Panc1 (cell line): ENCODE results near the gene GRHL3. TPM values are rescaled to one million over a fixed set of nuclear protein-coding genes. Genes with fewer than 3 reads are reported as not detected.

Source experiments
- ATAC-seq: fragments of 200-7000 bp; cut with Tn5 transposase; 2 replicates; pipeline ENCODE4 v1.9.1; 2020; ENCODE audit warnings: mild to moderate bottlenecking, moderate library complexity
- BruUV-seq: library from RNA; stranded (reverse); fragments of 400-500 nt; replicated peaks from 2 replicates; lab custom pipeline; 2021; lab: Mats Ljungman, UMichigan
- CTCF ChIA-PET: fragments of 300-600 bp; sonication (Branson Sonifier 250); formaldehyde crosslinking; loops from one replicate; lab custom pipeline; 2022; ENCODE audit warnings: antibody characterized with exemption; lab: Charles Lee
- POLR2A ChIA-PET: fragments of 300-600 bp; sonication (Branson Sonifier 250); formaldehyde crosslinking; loops from one replicate; lab custom pipeline; 2022; ENCODE audit warnings: antibody characterized with exemption; lab: Charles Lee
- DNase-seq: peaks from one replicate; pipeline ENCODE4 v3.0.0-alpha.2; 2010; ENCODE audit warnings: low read depth, low spot score
- H3K27ac ChIP-seq: 2 replicates; pipeline ENCODE4 v1.5.1; 2011; ENCODE audit warnings: mild to moderate bottlenecking, low read length, inconsistent platforms
- H3K27me3 ChIP-seq: fragments of 200-500 bp; sonication (Bioruptor generic); 2 replicates; pipeline ENCODE4 v1.6.0; 2014; ENCODE audit warnings: low read length, inconsistent platforms; ENCODE audit not compliant: control insufficient read depth, insufficient read depth
- H3K36me3 ChIP-seq: fragments of 200-500 bp; sonication (Bioruptor generic); 2 replicates; pipeline ENCODE4 v1.5.1; 2014; ENCODE audit warnings: inconsistent platforms, mild to moderate bottlenecking, low read length, moderate library complexity; ENCODE audit not compliant: control insufficient read depth, insufficient read depth
- H3K4me1 ChIP-seq: 2 replicates; pipeline ENCODE4 v1.5.1; 2011; ENCODE audit warnings: inconsistent platforms, mild to moderate bottlenecking, low read length, moderate library complexity; ENCODE audit not compliant: control insufficient read depth, insufficient read depth
- H3K4me3 ChIP-seq, 2 experiments: 2 replicates each; pipeline ENCODE4 v1.5.1; 2011 to 2012; ENCODE audit warnings: low read depth in 2 of 2, low read length in 2 of 2, mild to moderate bottlenecking in 2 of 2, inconsistent platforms in 1 of 2, moderate library complexity in 1 of 2
- H3K9me3 ChIP-seq: fragments of 200-500 bp; sonication (Bioruptor generic); 2 replicates; pipeline ENCODE4 v1.5.1; 2014; ENCODE audit warnings: low read depth, mild to moderate bottlenecking, inconsistent platforms, low read length, moderate library complexity; ENCODE audit not compliant: control insufficient read depth, insufficient read depth
- POLR2AphosphoS5 ChIP-seq: IDR thresholded peaks from 2 replicates; pipeline ENCODE4 v1.6.1; 2012; ENCODE audit warnings: mild to moderate bottlenecking, low read depth, low read length, moderate library complexity
- SIN3A ChIP-seq: IDR thresholded peaks from 2 replicates; pipeline ENCODE4 v1.6.1; 2012; ENCODE audit warnings: low read depth, mild to moderate bottlenecking, low read length, moderate library complexity, borderline replicate concordance; ENCODE audit not compliant: insufficient read depth
- TCF7L2 ChIP-seq: IDR thresholded peaks from 2 replicates; pipeline ENCODE4 v1.6.1; 2011; ENCODE audit warnings: mild to moderate bottlenecking, low read depth, low read length, inconsistent platforms
- in situ Hi-C: cut with HindIII; loops from 2 replicates; pipeline ENCODE4 v1.10.0; 2016; ENCODE audit warnings: low sequenced_read_pairs, low pct_unique_long_range_greater_than_20kb
- intact Hi-C: fragments of 100-400 bp; cut with micrococcal nuclease; formaldehyde crosslinking; loops from one replicate; pipeline ENCODE4 v1.10.0; 2022; ENCODE audit not compliant: unreplicated experiment
- total RNA-seq: library from RNA; stranded (reverse); gene quantifications from one replicate; pipeline ENCODE4 v1.2.1, GENCODE V29; 2021; ENCODE audit not compliant: unreplicated experiment
- TF ChIP-seq, protein P1 (sequence below): fragments of 450-650 bp; IDR thresholded peaks from 2 replicates; pipeline ENCODE4 v1.5.1; 2017; ENCODE audit warnings: mild to moderate bottlenecking
- TF ChIP-seq, protein P2 (sequence below), 2 experiments: IDR thresholded peaks; 2 replicates each; pipeline ENCODE4 v1.6.1; 2011 to 2012; ENCODE audit warnings: low read depth in 2 of 2, control low read depth in 1 of 2, low read length in 1 of 2, mild to moderate bottlenecking in 1 of 2, moderate library complexity in 1 of 2; ENCODE audit not compliant: insufficient read depth in 1 of 2

GRHL3 gene
- total RNA-seq, 1 experiment from 2014 or later = 16.7 TPM

DNA sequence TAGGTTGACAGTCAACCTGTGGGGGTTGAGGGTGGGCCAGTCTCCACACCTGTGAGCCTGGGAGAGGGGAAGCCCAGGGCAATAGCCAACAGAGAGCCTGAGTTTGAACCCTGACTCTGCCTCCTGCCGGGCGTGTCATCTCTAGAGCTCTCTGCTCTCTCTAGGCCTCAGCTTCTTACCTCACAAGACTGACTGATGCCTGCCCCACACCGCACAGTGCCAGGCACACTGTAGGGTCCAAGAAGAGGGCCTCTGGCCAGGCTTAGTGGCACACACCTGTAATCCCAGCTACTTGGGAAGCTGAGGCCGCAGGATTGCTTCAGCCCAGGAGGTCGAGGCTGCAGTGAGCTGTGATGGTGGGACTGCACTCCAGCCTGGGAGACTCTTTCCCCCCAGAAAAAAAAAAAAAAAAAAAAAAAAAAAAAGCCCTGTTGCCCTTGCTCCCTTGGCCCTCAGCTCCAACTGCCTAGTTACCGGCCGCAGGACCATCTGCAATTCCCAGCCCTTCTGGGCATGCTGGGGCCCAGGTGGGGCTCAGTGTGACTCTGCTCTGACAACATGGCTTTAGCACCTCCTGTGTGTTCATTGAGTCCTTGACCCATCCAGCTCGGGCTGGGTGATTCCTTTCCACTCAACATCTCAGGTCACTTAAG, 25.1 kb downstream of the GRHL3 start:
- no peaks in the 10 kb centered on the region for H3K36me3 ChIP-seq
- no peaks in the 10 kb centered on the region; the same call in 1 of the 2 replicates for H3K4me1 ChIP-seq
- DNase-seq (no peak), ATAC-seq (peak; percentile 34)
- ChIA-PET CTCF (interaction anchor here (0.6 to 1.0 kb wide), 2 partner anchors 46 to 142 kb away, joined by 3 to 9 read pairs; no protein-coding TSS in a partner anchor), POLR2A (no interaction called here)
- in situ Hi-C loops (no loop called here), intact Hi-C loops (no loop called here)
- H3K27me3 ChIP-seq = no peaks in the 10 kb centered on the region
- TF ChIP-seq, protein P1, sequence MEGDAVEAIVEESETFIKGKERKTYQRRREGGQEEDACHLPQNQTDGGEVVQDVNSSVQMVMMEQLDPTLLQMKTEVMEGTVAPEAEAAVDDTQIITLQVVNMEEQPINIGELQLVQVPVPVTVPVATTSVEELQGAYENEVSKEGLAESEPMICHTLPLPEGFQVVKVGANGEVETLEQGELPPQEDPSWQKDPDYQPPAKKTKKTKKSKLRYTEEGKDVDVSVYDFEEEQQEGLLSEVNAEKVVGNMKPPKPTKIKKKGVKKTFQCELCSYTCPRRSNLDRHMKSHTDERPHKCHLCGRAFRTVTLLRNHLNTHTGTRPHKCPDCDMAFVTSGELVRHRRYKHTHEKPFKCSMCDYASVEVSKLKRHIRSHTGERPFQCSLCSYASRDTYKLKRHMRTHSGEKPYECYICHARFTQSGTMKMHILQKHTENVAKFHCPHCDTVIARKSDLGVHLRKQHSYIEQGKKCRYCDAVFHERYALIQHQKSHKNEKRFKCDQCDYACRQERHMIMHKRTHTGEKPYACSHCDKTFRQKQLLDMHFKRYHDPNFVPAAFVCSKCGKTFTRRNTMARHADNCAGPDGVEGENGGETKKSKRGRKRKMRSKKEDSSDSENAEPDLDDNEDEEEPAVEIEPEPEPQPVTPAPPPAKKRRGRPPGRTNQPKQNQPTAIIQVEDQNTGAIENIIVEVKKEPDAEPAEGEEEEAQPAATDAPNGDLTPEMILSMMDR = no peak
- TF ChIP-seq, protein P2, sequence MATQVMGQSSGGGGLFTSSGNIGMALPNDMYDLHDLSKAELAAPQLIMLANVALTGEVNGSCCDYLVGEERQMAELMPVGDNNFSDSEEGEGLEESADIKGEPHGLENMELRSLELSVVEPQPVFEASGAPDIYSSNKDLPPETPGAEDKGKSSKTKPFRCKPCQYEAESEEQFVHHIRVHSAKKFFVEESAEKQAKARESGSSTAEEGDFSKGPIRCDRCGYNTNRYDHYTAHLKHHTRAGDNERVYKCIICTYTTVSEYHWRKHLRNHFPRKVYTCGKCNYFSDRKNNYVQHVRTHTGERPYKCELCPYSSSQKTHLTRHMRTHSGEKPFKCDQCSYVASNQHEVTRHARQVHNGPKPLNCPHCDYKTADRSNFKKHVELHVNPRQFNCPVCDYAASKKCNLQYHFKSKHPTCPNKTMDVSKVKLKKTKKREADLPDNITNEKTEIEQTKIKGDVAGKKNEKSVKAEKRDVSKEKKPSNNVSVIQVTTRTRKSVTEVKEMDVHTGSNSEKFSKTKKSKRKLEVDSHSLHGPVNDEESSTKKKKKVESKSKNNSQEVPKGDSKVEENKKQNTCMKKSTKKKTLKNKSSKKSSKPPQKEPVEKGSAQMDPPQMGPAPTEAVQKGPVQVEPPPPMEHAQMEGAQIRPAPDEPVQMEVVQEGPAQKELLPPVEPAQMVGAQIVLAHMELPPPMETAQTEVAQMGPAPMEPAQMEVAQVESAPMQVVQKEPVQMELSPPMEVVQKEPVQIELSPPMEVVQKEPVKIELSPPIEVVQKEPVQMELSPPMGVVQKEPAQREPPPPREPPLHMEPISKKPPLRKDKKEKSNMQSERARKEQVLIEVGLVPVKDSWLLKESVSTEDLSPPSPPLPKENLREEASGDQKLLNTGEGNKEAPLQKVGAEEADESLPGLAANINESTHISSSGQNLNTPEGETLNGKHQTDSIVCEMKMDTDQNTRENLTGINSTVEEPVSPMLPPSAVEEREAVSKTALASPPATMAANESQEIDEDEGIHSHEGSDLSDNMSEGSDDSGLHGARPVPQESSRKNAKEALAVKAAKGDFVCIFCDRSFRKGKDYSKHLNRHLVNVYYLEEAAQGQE (IDR thresholded peaks at IDR 0.05; ENCODE audit: insufficient read depth in 1 of 2, low read depth in 2 of 2, low read length in 1 of 2) = no peak
- no peak for TF ChIP-seq SIN3A
- TF ChIP-seq TCF7L2 = no peak
- no peak for TF ChIP-seq POLR2AphosphoS5
- no peak overlapping the region for H3K4me3 ChIP-seq
- H3K9me3 ChIP-seq = no peaks in the 10 kb centered on the region
- H3K27ac ChIP-seq = no peak overlapping the region
- BruUV-seq = no TSS peak

DNA sequence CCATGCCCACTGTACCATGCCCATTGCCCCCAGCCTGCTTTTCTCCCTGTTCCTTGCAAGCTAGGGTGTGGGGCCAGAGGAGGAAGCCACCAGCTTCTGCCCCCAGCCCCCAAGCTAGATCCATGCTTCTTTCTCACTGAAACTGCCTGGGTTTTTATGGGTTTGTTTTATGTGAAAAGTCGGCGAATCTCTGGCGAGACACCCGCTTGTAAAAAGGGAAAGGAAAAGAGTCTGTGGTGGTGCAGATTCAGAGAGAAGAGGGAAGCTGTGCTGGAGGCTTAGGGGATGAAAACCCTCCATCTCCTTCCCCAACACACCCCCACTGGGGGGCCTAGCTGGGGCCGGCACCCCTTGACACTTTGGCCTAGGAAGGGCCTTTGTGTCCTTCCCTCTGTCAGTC, 26.2 kb downstream of the GRHL3 start:
- CTCF ChIA-PET = no interaction called here

More for the DNA sequence above, 26.2 kb downstream of the GRHL3 start:
- H3K4me1 ChIP-seq = no peaks in the 10 kb centered on the region; the same call in 1 of the 2 replicates
- no peak overlapping the region for H3K27ac ChIP-seq
- in situ Hi-C loops (no loop called here), intact Hi-C loops (no loop called here)
- no peak for TF ChIP-seq POLR2AphosphoS5
- TF ChIP-seq SIN3A = no peak
- TF ChIP-seq, protein P1 = no peak
- TF ChIP-seq, protein P2 (IDR thresholded peaks at IDR 0.05; ENCODE audit: insufficient read depth in 1 of 2, low read depth in 2 of 2, low read length in 1 of 2) = no peak
- POLR2A ChIA-PET = no interaction called here
- H3K9me3 ChIP-seq = no peaks in the 10 kb centered on the region
- BruUV-seq = no TSS peak
- ATAC-seq = no peak
- no peaks in the 10 kb centered on the region for H3K27me3 ChIP-seq
- DNase-seq = no peak
- H3K36me3 ChIP-seq = no peaks in the 10 kb centered on the region
- no peak overlapping the region for H3K4me3 ChIP-seq
